Measurements from ENCODE around the gene ZNF385A.

ZNF385A gene

DNA sequence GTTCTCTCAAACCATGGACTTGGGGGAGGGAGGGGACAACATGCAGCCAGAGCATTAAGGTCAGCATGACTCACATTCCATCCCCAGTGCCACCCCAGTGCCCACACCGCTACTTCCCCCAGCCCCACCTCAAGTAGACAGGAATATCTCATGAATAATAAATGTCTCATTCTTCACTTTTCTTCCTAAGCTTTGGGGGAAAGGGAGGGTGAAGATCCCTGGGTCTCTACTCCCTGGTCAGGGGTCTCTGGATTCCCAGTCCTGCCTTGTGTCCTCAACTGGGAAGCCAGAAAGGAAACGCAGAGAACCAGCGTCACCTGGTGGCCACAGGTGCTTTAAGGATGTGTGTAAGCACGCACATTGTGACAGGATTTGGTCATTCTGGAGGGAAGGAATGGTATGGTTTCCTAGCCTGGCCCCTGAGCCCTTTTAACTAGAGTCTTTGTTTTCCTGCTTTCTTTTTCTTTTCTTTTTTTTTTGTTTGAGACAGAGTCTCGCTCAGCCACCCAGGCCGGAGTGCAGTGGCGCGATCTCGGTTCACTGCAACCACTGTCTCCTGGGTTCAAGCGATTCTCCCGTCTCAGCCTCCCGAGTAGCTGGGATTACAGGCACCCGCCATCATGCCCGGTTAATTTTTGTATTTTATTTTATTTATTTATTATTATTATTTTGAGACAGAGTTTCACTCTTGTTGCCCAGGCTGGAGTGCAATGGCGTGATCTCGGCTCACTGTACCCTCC, 23.6 kb downstream of the ZNF385A start:
- DNase-seq (ENCODE audit: extremely low spot score): peak; percentile 73
- TF ChIP-seq PKNOX1 (IDR thresholded peaks at IDR 0.05): no peak
- TF ChIP-seq SP1 (IDR thresholded peaks at IDR 0.05): no peak
- TF ChIP-seq BHLHE40 (IDR thresholded peaks at IDR 0.05; ENCODE audit: borderline replicate concordance): no peak
- TF ChIP-seq LEF1 (IDR thresholded peaks at IDR 0.05; ENCODE audit: borderline replicate concordance): no peak
- TF ChIP-seq TARDBP (IDR thresholded peaks at IDR 0.05): no peak
- no peak for TF ChIP-seq FOXM1 (IDR thresholded peaks at IDR 0.05; ENCODE audit: borderline replicate concordance)
- no peak for TF ChIP-seq ARNT (IDR thresholded peaks at IDR 0.05)
- no peak for TF ChIP-seq NFRKB (IDR thresholded peaks at IDR 0.05)
- TF ChIP-seq CTBP1 (IDR thresholded peaks at IDR 0.05; ENCODE audit: borderline replicate concordance): no peak
- no peak for TF ChIP-seq FOXK2 (IDR thresholded peaks at IDR 0.05)
- no peak for TF ChIP-seq ELF4 (IDR thresholded peaks at IDR 0.05)
- TF ChIP-seq FOXA1 (IDR thresholded peaks at IDR 0.05): no peak
- TF ChIP-seq L3MBTL2 (conservative IDR thresholded peaks at IDR 0.05): no peak
- TF ChIP-seq HDGF (IDR thresholded peaks at IDR 0.05; ENCODE audit: borderline replicate concordance): no peak
- TF ChIP-seq ZNF384 (IDR thresholded peaks at IDR 0.05): no peak
- CTCF ChIA-PET: interaction anchor here (0.7 to 2.2 kb wide), 4 partner anchors 8 to 132 kb away, joined by 3 to 11 read pairs (median 4); no protein-coding TSS in a partner anchor
- POLR2A ChIA-PET: interaction anchor here (2.1 to 5.6 kb wide), 2 partner anchors 80 to 81 kb away, joined by 9 to 53 read pairs; partner anchors contain the start of genes CBX5 and HNRNPA1

- ChIA-PET POLR2A (interaction anchor here (1.0 to 5.6 kb wide), 12 partner anchors 13 to 342 kb away, joined by 3 to 53 read pairs (median 4); partner anchors contain the start of genes CBX5, COPZ1 and HNRNPA1), CTCF (interaction anchor here (0.6 to 2.6 kb wide), 8 partner anchors 9 to 369 kb away, joined by 3 to 13 read pairs (median 4); no protein-coding TSS in a partner anchor)
- DNase-seq (ENCODE audit: extremely low spot score): no peak
- TF ChIP-seq FOXA1 (IDR thresholded peaks at IDR 0.05): no peak
- TF ChIP-seq FOXK2 (IDR thresholded peaks at IDR 0.05): no peak
- TF ChIP-seq ZNF384 (IDR thresholded peaks at IDR 0.05): no peak
- TF ChIP-seq FOXM1 (IDR thresholded peaks at IDR 0.05; ENCODE audit: borderline replicate concordance): no peak
- no peak for TF ChIP-seq SP1 (IDR thresholded peaks at IDR 0.05)
- TF ChIP-seq SUZ12 (IDR thresholded peaks at IDR 0.05): no peak
These were observed 24.7 kb downstream of the ZNF385A start for GRCh38 chr12:54359762-54360351.

- TF ChIP-seq ARNT (IDR thresholded peaks at IDR 0.05): peak; percentile 80
- TF ChIP-seq CTBP1 (IDR thresholded peaks at IDR 0.05; ENCODE audit: borderline replicate concordance): peak; percentile 80
- TF ChIP-seq PKNOX1 (IDR thresholded peaks at IDR 0.05): peak; percentile 100
- peak; percentile 100 for TF ChIP-seq LEF1 (IDR thresholded peaks at IDR 0.05; ENCODE audit: borderline replicate concordance)
- TF ChIP-seq TARDBP (IDR thresholded peaks at IDR 0.05): peak; percentile 85
- TF ChIP-seq ELF4 (IDR thresholded peaks at IDR 0.05): no peak
- no peak for TF ChIP-seq FOXK2 (IDR thresholded peaks at IDR 0.05)
- no peak; the same call in 1 of the 2 replicates for TF ChIP-seq FOXM1 (IDR thresholded peaks at IDR 0.05; ENCODE audit: borderline replicate concordance)
- no peak for TF ChIP-seq HDGF (IDR thresholded peaks at IDR 0.05; ENCODE audit: borderline replicate concordance)
- TF ChIP-seq NFRKB (IDR thresholded peaks at IDR 0.05): no peak
- TF ChIP-seq L3MBTL2 (conservative IDR thresholded peaks at IDR 0.05): peak; percentile 69
- no peak for TF ChIP-seq SP1 (IDR thresholded peaks at IDR 0.05)
- TF ChIP-seq BHLHE40 (IDR thresholded peaks at IDR 0.05; ENCODE audit: borderline replicate concordance): no peak
- TF ChIP-seq SUZ12 (IDR thresholded peaks at IDR 0.05): no peak
- TF ChIP-seq FOXA1 (IDR thresholded peaks at IDR 0.05): no peak
- TF ChIP-seq ZNF384 (IDR thresholded peaks at IDR 0.05): peak; percentile 91
- peak; percentile 92 for DNase-seq (ENCODE audit: extremely low spot score)
- ChIA-PET CTCF (interaction anchor here (0.6 to 2.6 kb wide), 11 partner anchors 9 to 368 kb away, joined by 3 to 13 read pairs (median 4); no protein-coding TSS in a partner anchor), POLR2A (interaction anchor here (0.7 to 5.6 kb wide), 19 partner anchors 12 to 342 kb away, joined by 3 to 53 read pairs (median 4); partner anchors contain the start of genes CBX5, COPZ1 and HNRNPA1)
These were observed 25.4 kb downstream of the ZNF385A start for GRCh38 chr12:54358945-54359761.

DNA sequence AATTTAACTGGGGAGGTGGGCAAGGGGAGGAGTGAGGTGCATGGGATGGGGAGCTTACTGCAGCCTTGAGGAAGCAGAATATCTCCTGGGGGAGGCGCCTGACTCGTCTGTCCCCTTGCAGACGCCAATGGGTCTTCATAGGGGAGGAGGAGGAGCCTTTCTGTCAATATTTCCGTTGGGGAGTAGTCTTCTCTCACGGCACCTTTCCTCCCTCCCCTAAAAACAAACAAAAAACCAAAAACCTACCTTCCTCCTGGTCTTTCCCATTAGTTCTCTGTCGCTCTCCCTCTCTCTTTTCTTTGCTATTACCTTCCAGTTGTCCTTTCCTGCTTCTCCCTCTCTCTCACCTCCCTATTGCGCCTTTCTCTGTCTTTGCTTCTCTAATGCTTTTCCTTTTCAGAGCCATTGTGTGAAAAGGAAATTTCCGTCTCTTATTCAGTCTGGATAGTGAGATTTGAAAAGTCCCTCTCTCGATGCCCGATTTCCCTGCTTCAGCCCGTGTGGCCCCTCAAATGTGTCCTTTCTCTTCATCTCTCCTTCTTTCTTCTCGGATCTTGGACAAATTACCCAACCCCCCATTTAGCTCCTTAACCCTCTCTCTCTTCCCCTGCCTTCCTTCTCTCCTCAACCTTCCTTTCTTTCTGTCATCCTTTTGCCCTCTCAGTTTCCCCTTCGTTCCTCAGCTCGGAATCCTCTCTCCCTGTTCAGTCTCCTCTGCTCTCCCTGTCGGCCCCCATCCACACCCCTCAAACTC, 26.2 kb downstream of the ZNF385A start:
- DNase-seq (ENCODE audit: extremely low spot score): no peak
- POLR2A ChIA-PET: interaction anchor here (0.9 to 5.6 kb wide), 17 partner anchors 11 to 341 kb away, joined by 3 to 53 read pairs (median 4); partner anchors contain the start of genes CBX5, COPZ1 and HNRNPA1

More for the DNA sequence above, 26.2 kb downstream of the ZNF385A start:
- TF ChIP-seq L3MBTL2 (conservative IDR thresholded peaks at IDR 0.05) (no peak), LEF1 (IDR thresholded peaks at IDR 0.05; ENCODE audit: borderline replicate concordance) (no peak), SUZ12 (IDR thresholded peaks at IDR 0.05) (no peak), NFRKB (IDR thresholded peaks at IDR 0.05) (no peak)
- CTCF ChIA-PET: interaction anchor here (0.9 to 2.6 kb wide), 7 partner anchors 10 to 144 kb away, joined by 3 to 13 read pairs (median 4); no protein-coding TSS in a partner anchor

Data from HEK293T (cell line).